Measurements from ENCODE around the gene NPNT. TPM values are rescaled to one million over a fixed set of nuclear protein-coding genes. Genes with fewer than 3 reads are reported as not detected.

NPNT gene
- total and polyA plus RNA-seq, 5 experiments from 2014 or later: not detected

GRCh38 chr4:105989485-105990242, 94.4 kb downstream of the NPNT start:
- Mint-ChIP-seq H3K9me3 (peaks cover 0 to 27% (median 7%) of the 10 kb centered on the region in 9 donors), H3K4me3 (no peak overlapping the region), H3K27ac (no peak overlapping the region), H3K4me1 (no peaks in the 10 kb centered on the region), H3K27me3 (peaks cover 0 to 2% (median 0%) of the 10 kb centered on the region in 5 donors), H3K36me3 (no peaks in the 10 kb centered on the region)
- DNase-seq: no peak
- no peak for ATAC-seq
- POLR2A ChIA-PET: no interaction called here

DNA sequence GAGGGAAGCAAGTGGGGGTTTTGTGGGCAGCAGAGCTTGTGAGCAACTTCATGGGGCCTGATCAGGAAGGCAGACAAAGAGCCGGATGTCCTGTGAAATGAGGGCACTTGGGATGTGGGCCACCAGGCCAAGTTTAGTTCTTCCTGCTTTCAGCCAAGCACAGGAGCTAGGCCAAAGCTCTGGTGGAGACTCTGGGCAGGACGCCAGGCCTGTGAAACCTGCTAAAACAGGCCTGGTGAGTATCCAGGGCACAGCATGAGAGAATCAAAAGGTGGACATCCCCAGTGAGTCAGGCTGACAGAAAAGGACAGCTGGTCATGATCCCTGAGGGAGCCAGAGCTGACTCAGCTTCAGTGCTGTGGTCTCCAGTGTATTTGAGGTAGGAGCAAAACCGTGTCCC, 95.7 kb downstream of the NPNT start:
- H3K4me3 Mint-ChIP-seq: no peak overlapping the region
- no peak overlapping the region for H3K27ac Mint-ChIP-seq
- H3K4me1 Mint-ChIP-seq: no peaks in the 10 kb centered on the region
- peaks cover 0 to 27% (median 7%) of the 10 kb centered on the region in 9 donors for H3K9me3 Mint-ChIP-seq
- ATAC-seq (no peak), DNase-seq (no peak)
- no peaks in the 10 kb centered on the region for H3K36me3 Mint-ChIP-seq
- peaks cover 0 to 2% (median 0%) of the 10 kb centered on the region in 5 donors for H3K27me3 Mint-ChIP-seq
- POLR2A ChIA-PET: no interaction called here

DNA sequence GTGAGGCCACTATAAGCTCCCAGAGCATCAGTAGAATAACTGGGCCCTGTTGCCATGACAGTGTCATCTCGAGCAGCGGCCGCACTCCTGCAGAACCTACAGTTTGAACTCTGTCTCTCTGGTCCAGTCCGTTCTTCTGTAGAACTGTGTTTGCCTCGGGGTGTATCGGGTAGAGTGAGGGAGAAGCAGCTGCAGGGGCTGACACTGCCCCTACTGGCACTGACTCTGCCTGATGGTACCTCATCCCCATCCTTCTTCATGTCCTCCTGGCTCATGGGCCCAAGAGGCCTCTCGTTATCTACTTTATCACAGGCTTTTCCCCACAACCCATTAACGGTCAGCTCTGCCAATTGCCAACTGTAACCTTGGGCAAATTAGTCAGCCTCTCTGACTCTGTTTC, 96.5 kb downstream of the NPNT start:
- POLR2A ChIA-PET: no interaction called here
- no peak overlapping the region for H3K4me3 Mint-ChIP-seq
- DNase-seq (no peak), ATAC-seq (no peak)
- H3K4me1 Mint-ChIP-seq: no peaks in the 10 kb centered on the region
- H3K27ac Mint-ChIP-seq: no peak overlapping the region
- peaks cover 0 to 27% (median 7%) of the 10 kb centered on the region in 9 donors for H3K9me3 Mint-ChIP-seq
- H3K27me3 Mint-ChIP-seq: peaks cover 0 to 2% (median 0%) of the 10 kb centered on the region in 5 donors
- H3K36me3 Mint-ChIP-seq: no peaks in the 10 kb centered on the region

GRCh38 chr4:105992641-105993305, 97.5 kb downstream of the NPNT start:
- POLR2A ChIA-PET: no interaction called here
- H3K4me1 Mint-ChIP-seq: no peaks in the 10 kb centered on the region
- ATAC-seq: no peak

GRCh38 chr4:105994061-105994460, 98.8 kb downstream of the NPNT start:
- no peak overlapping the region for H3K27ac Mint-ChIP-seq
- H3K27me3 Mint-ChIP-seq: peaks cover 0 to 6% (median 0%) of the 10 kb centered on the region in 5 donors
- no peak overlapping the region for H3K4me3 Mint-ChIP-seq
- no peaks in the 10 kb centered on the region for H3K4me1 Mint-ChIP-seq
- ATAC-seq (no peak), DNase-seq (no peak)
- POLR2A ChIA-PET: no interaction called here
- no peaks in the 10 kb centered on the region for H3K36me3 Mint-ChIP-seq
- peaks cover 0 to 9% (median 2%) of the 10 kb centered on the region in 9 donors for H3K9me3 Mint-ChIP-seq

More at GRCh38 chr4:105992641-105993305, 97.5 kb downstream of the NPNT start:
- DNase-seq: no peak
- Mint-ChIP-seq H3K27ac (no peak overlapping the region), H3K36me3 (no peaks in the 10 kb centered on the region), H3K27me3 (peaks cover 0 to 6% (median 0%) of the 10 kb centered on the region in 5 donors), H3K9me3 (peaks cover 4 to 19% (median 9%) of the 10 kb centered on the region in 9 donors), H3K4me3 (no peak overlapping the region)

DNA sequence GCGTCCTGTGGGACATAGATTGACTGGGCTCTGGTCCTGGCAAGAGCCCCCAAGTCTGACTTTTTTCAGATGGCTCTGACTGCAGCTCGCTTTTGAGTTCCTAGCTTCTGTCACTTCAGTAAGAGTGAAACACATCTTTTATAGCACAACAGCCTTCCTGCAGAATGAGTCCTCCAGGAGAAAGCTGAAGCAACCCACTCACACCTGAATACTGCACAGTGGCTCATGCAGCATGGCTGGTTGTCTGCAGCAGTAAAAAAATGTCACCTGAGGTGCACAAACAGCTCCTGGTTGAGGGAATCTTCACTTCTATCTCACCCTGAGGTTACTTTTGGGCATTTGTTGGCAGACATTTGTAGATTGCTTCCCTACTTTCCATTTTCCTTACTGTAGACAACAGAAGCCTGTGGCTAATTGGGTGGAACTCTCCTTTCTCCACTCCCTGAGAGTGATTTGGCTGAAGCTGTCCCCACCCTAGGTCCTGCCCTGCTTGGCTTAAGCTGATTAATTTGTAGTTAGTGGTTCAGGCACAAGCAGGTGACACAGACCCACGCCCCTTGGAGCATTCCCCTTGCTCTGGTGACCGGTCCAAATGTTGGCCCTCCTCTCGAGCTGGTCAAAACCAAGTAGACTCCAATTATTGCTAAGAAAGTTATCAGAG, 99.7 kb downstream of the NPNT start:
- Mint-ChIP-seq H3K27ac (no peak overlapping the region), H3K9me3 (peaks cover 0 to 9% (median 2%) of the 10 kb centered on the region in 9 donors), H3K27me3 (peaks cover 0 to 6% (median 0%) of the 10 kb centered on the region in 5 donors), H3K4me3 (no peak overlapping the region), H3K36me3 (no peaks in the 10 kb centered on the region), H3K4me1 (no peaks in the 10 kb centered on the region)
- POLR2A ChIA-PET: no interaction called here
- no peak for DNase-seq
- ATAC-seq: no peak

DNA sequence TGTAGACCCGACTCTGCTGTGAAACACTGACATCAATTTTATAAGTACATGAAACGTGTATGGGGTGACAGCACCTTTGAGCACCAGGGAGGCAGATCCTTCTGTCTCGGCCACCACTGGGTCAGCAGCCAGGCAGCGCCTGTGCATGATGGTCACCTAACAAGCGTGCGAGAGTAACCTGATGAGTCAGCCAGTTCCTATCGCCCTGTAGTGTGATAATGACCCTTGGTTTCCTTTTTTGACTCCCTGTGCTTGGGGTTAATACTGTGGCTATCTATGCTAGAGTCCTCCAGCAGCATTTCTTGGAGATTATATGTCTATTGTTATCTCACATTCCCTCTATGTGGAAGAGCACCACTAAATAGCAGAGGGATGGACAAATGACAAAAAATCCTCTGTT, 101.6 kb downstream of the NPNT start:
- Mint-ChIP-seq H3K36me3 (no peaks in the 10 kb centered on the region), H3K4me1 (no peaks in the 10 kb centered on the region), H3K27ac (no peak overlapping the region), H3K27me3 (peaks cover 0 to 4% (median 0%) of the 10 kb centered on the region in 5 donors), H3K9me3 (peaks cover 0 to 9% (median 0%) of the 10 kb centered on the region in 9 donors), H3K4me3 (no peak overlapping the region)
- no peak for ATAC-seq
- POLR2A ChIA-PET: no interaction called here
- no peak for DNase-seq

GRCh38 chr4:105998171-105999063, 103.1 kb downstream of the NPNT start:
- Mint-ChIP-seq H3K27ac (no peak overlapping the region), H3K27me3 (peaks cover 0 to 4% (median 0%) of the 10 kb centered on the region in 5 donors), H3K4me1 (no peaks in the 10 kb centered on the region), H3K4me3 (no peak overlapping the region), H3K9me3 (peaks cover 0 to 9% (median 0%) of the 10 kb centered on the region in 9 donors), H3K36me3 (no peaks in the 10 kb centered on the region)
- POLR2A ChIA-PET: no interaction called here
- no peak for ATAC-seq
- DNase-seq: no peak

DNA sequence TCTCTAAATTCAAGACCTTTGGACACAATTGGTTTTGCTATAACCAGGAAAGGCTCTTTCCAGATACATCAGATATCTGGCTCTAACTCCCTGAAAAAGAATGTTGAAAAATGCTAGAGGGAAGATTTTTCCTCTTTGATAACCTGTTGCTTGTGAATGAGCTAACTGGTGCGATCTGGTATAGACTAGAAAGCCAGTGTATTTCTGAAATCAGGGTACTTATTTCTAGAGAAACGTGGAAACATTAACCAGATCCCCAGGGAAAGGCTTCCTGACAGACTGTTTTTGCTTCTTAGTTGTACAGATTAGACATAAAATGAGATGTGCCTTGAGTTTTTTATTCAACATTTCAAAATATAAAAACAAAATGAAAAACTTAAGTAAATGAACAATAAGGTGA, 107.7 kb downstream of the NPNT start:
- ATAC-seq (no peak), DNase-seq (no peak)
- Mint-ChIP-seq H3K27ac (no peak overlapping the region), H3K27me3 (no peaks in the 10 kb centered on the region), H3K9me3 (peaks cover 0 to 6% (median 2%) of the 10 kb centered on the region in 9 donors), H3K4me1 (no peaks in the 10 kb centered on the region), H3K4me3 (no peak overlapping the region), H3K36me3 (peaks cover 0 to 4% (median 0%) of the 10 kb centered on the region in 3 donors)
- POLR2A ChIA-PET: no interaction called here

DNA sequence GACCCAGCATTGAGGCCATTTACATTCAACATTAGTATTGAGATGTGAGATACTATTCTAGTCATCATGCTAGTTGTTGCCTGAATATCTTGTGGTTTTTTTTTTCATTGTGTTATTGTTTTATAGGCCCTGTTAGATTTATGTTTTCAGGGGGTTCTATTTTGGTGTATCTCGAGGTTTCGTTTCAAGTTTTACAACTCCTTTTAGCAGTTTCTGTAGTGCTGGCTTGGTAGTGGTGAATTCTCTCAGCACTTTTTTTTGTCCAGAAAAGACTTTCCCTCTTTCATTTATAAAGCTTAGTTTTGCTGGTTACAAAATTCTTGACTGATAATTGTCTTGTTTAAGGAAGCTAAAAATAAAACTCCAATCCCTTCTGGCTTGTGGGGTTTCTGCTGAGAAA, 115.5 kb downstream of the NPNT start:
- H3K9me3 Mint-ChIP-seq: peaks cover 18 to 62% (median 38%) of the 10 kb centered on the region in 9 donors
- peaks cover 0 to 50% (median 11%) of the 10 kb centered on the region in 3 donors for H3K36me3 Mint-ChIP-seq
- H3K27ac Mint-ChIP-seq: no peak overlapping the region
- no peaks in the 10 kb centered on the region for H3K4me1 Mint-ChIP-seq
- DNase-seq (no peak), ATAC-seq (no peak)
- H3K4me3 Mint-ChIP-seq: no peak overlapping the region
- POLR2A ChIA-PET: no interaction called here
- H3K27me3 Mint-ChIP-seq: peaks cover 0 to 7% (median 0%) of the 10 kb centered on the region in 5 donors

DNA sequence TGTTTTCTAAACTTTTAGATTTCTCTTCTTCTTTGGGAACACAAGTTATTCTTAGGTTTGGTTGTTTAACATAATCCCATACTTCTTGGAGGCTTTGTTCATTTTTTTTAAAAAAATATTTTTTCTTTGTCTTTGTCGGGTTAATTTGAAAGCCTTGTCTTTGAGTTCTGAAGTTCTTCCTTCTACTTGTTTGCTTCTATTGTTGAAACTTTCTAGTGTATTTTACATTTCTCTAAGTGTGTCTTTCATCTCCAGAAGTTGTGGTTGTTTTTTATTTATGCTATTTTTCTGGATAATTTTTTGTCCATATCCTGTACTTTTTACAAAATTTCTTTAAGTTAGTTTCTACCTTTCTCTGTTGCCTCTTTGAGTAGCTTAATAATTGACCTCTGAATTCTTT, 116.1 kb downstream of the NPNT start:
- H3K36me3 Mint-ChIP-seq: peaks cover 0 to 50% (median 11%) of the 10 kb centered on the region in 3 donors
- H3K27me3 Mint-ChIP-seq: peaks cover 0 to 7% (median 0%) of the 10 kb centered on the region in 5 donors
- H3K4me1 Mint-ChIP-seq: no peaks in the 10 kb centered on the region
- DNase-seq (no peak), ATAC-seq (no peak)
- peaks cover 18 to 62% (median 38%) of the 10 kb centered on the region in 9 donors for H3K9me3 Mint-ChIP-seq
- POLR2A ChIA-PET: no interaction called here
- no peak overlapping the region for H3K27ac Mint-ChIP-seq
- no peak overlapping the region for H3K4me3 Mint-ChIP-seq

DNA sequence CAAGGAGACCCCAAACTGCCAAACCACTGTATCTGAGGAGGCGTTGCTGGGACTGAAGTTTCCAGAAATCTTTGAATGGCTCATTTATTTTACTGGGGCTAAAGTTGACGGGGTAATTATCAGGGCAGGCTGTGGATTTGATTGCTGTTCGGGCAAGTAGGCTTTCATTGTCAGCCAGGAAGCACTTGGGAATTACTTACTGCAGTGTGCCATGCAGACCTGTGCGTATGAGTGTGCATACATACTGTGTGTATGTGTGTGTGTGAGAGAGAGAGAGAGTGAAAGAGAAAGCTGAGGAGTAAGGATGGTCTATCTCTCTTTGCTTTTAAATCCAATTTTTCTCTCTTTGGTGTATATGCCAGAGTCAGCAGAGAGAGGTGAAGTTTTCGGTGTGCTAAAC, 122.7 kb downstream of the NPNT start:
- POLR2A ChIA-PET: no interaction called here

More for the DNA sequence above, 122.7 kb downstream of the NPNT start:
- Mint-ChIP-seq H3K9me3 (peaks cover 9 to 25% (median 16%) of the 10 kb centered on the region in 9 donors), H3K4me1 (no peaks in the 10 kb centered on the region), H3K27ac (no peak overlapping the region), H3K36me3 (peaks cover 0 to 16% (median 0%) of the 10 kb centered on the region in 3 donors), H3K27me3 (peaks cover 0 to 7% (median 0%) of the 10 kb centered on the region in 5 donors), H3K4me3 (no peak overlapping the region)
- ATAC-seq (no peak), DNase-seq (no peak)

Data from naive thymus-derived CD8-positive, alpha-beta T cell (primary cell).